ENCODE data around the gene ENC1. TPM values are rescaled to one million over a fixed set of nuclear protein-coding genes. Genes with fewer than 3 reads are reported as not detected.

The ENC1 gene
- polyA plus RNA-seq, 2 of the 4 experiments (the other 2 are of a cell fraction), result 17.0 to 20.0 TPM

DNA sequence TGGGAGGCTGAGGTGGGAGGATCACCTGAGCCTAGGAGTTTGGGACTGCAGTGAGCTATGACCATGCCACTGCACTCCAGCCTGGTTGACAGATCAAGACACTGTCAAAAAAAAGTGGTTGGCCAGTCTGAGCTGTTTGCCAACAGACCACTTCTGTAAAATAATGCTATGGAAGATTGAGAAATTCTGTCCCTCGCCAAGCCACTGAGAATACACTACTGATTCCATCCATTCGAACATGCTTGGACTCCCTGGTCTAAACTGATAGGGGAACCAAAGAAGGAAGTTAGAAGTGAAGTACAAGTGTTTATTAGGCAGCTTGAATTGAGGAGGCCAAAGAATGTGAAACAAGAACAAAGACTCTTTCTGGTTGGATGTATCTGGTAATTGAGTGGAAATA lies 27.2 kb downstream of the ENC1 start:
- H3K4me1 ChIP-seq, result no peaks in the 10 kb centered on the region
- H3K4me3 ChIP-seq, result no peak overlapping the region
- H3K9me3 ChIP-seq, result no peaks in the 10 kb centered on the region
- H3K27ac ChIP-seq, result no peak overlapping the region
- FAIRE-seq, result no peak
- TF ChIP-seq HES2 (IDR thresholded peaks at IDR 0.05), result no peak
- no peak for TF ChIP-seq SREBF2 (IDR thresholded peaks at IDR 0.05)
- TF ChIP-seq MAZ (IDR thresholded peaks at IDR 0.05; ENCODE audit: borderline replicate concordance, low read depth, low read length), result no peak
- WGBS (ENCODE audit: missing lambda C conversion rate), result 33% methylated on average over 2 of the region's 2 CpGs
- no peak overlapping the region for H3K4me2 ChIP-seq
- CTCF ChIA-PET, result interaction anchor here (1.1 kb wide), 1 partner anchor 10 kb away, joined by 3 read pairs; no protein-coding TSS in a partner anchor
- DNase-seq (ENCODE audit: low read depth in 1 of 2, low spot score in 1 of 2), result no peak
- POLR2A ChIA-PET, result no interaction called here
- ATAC-seq, result no peak

- WGBS (ENCODE audit: missing lambda C conversion rate), result 99% methylated on average over 3 of the region's 3 CpGs
- no peaks in the 10 kb centered on the region for H3K9me3 ChIP-seq
- CTCF ChIA-PET, result no interaction called here
- no peak for TF ChIP-seq RFX5 (IDR thresholded peaks at IDR 0.05)
- TF ChIP-seq, protein P1, sequence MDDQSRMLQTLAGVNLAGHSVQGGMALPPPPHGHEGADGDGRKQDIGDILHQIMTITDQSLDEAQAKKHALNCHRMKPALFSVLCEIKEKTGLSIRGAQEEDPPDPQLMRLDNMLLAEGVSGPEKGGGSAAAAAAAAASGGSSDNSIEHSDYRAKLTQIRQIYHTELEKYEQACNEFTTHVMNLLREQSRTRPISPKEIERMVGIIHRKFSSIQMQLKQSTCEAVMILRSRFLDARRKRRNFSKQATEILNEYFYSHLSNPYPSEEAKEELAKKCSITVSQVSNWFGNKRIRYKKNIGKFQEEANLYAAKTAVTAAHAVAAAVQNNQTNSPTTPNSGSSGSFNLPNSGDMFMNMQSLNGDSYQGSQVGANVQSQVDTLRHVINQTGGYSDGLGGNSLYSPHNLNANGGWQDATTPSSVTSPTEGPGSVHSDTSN (IDR thresholded peaks at IDR 0.05), result no peak
- TF ChIP-seq EHMT2 (IDR thresholded peaks at IDR 0.05; ENCODE audit: low read depth), result no peak
- no peak for TF ChIP-seq HOXA7 (CRISPR knock-in tag; IDR thresholded peaks at IDR 0.05)
- TF ChIP-seq ZFP36 (IDR thresholded peaks at IDR 0.05; ENCODE audit: borderline replicate concordance, partially characterized antibody), result no peak
- TF ChIP-seq, protein P2, sequence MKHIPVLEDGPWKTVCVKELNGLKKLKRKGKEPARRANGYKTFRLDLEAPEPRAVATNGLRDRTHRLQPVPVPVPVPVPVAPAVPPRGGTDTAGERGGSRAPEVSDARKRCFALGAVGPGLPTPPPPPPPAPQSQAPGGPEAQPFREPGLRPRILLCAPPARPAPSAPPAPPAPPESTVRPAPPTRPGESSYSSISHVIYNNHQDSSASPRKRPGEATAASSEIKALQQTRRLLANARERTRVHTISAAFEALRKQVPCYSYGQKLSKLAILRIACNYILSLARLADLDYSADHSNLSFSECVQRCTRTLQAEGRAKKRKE (CRISPR knock-in tag; IDR thresholded peaks at IDR 0.05; ENCODE audit: low read depth), result no peak
- TF ChIP-seq NFE2L2 (conservative IDR thresholded peaks at IDR 0.05; ENCODE audit: low read length), result no peak
- no peak for TF ChIP-seq SREBF2 (IDR thresholded peaks at IDR 0.05)
- TF ChIP-seq TP53 (CRISPR knock-in tag; IDR thresholded peaks at IDR 0.05), result no peak
- no peak for TF ChIP-seq HDAC2 (IDR thresholded peaks at IDR 0.05)
- no peak for TF ChIP-seq CEBPB (IDR thresholded peaks at IDR 0.05)
- H3K4me3 ChIP-seq, result no peak overlapping the region
- no peak overlapping the region for H3K4me2 ChIP-seq
- no peak overlapping the region for H3K27ac ChIP-seq
- ATAC-seq, result no peak
- POLR2A ChIA-PET, result no interaction called here
- no peaks in the 10 kb centered on the region for H3K4me1 ChIP-seq
- no peak for FAIRE-seq
- no peak for DNase-seq (ENCODE audit: low read depth in 1 of 2, low spot score in 1 of 2)
Measured at GRCh38 chr5:74612045-74612444, 28.5 kb downstream of the ENC1 start.

DNA sequence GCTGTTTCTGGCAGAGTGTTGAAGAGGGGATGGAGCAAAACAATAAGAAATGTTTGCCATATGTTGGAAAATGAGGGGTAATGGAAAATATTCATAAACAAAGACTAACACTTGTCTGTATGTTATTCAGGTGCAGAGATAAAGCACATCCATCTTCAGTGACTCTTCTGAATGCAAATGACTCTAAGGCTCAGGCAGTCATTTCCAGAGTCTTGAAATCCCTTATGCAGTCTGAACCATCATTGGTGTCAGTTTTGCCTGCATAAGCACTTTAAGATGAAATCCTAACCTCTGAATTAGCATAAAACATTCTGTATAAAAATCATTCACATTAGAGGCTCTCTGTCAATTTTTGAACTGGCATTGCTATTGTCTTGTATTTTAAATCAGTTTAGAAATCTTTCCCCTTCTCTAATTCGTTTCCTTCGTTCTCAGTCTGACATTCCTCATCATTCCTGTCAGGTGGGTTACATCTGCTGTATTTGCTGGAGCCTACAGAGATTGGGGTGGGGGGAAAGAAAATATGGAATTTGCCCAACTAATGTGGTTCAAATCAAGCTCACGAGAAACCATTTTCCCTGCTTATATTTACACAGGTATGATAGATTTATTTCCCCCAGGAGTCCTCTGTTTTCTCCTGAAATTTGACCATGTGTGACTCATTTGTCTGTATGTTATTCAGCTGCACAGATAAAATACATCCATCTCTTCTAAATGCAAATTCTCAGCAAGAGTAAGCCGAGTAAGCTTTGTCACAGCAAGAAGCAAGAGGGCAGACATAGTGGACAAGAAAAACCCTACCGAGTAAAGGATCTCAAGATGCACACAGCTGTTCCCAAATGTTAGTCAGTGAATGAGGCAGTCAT lies 31.6 kb downstream of the ENC1 start:
- Histone ChIP-seq H3K27ac (no peak overlapping the region), H3K4me1 (no peaks in the 10 kb centered on the region), H3K4me2 (no peak overlapping the region), H3K9me3 (no peaks in the 10 kb centered on the region), H3K4me3 (no peak overlapping the region)
- CTCF ChIA-PET, result no interaction called here
- POLR2A ChIA-PET, result no interaction called here
- TF ChIP-seq FOSL2 (IDR thresholded peaks at IDR 0.05), result no peak
- no peak for TF ChIP-seq FOSL2 (CRISPR knock-in tag; IDR thresholded peaks at IDR 0.05)
- TF ChIP-seq NFE2L2 (conservative IDR thresholded peaks at IDR 0.05; ENCODE audit: low read length), result no peak
- peak; percentile 49 for TF ChIP-seq MAFK (IDR thresholded peaks at IDR 0.05; ENCODE audit: partially characterized antibody)
- no peak for FAIRE-seq
- no peak for ATAC-seq
- DNase-seq (ENCODE audit: low read depth in 1 of 2, low spot score in 1 of 2), result no peak
- WGBS (ENCODE audit: missing lambda C conversion rate), result 74% methylated on average over 5 of the region's 5 CpGs

DNA sequence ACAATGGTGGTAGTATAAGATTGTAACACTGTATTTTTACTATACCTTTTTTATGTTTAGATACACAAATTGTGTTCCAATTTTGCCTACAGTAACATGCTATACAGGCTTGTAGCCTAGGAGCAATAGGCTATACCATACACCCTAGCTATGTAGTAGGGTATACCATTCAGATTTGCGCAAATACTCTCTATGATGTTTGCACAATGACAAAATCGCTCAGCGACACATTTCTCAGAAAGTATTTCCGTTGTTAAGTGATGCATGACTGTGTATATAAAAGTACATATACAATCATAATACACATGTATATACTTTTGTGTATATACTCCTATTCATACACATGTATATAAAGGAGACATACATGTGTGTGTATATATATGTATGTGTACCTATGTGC lies 34.8 kb downstream of the ENC1 start:
- FAIRE-seq, result no peak
- Histone ChIP-seq H3K4me1 (no peaks in the 10 kb centered on the region), H3K27ac (no peak overlapping the region), H3K4me2 (no peak overlapping the region), H3K9me3 (no peaks in the 10 kb centered on the region), H3K4me3 (no peak overlapping the region)
- ATAC-seq, result no peak
- no peak for DNase-seq (ENCODE audit: low read depth in 1 of 2, low spot score in 1 of 2)
- WGBS (ENCODE audit: missing lambda C conversion rate), result 86% methylated on average over 4 of the region's 4 CpGs
- CTCF ChIA-PET, result interaction anchor here (0.8 kb wide), 1 partner anchor 9 kb away, joined by 3 read pairs; no protein-coding TSS in a partner anchor
- TF ChIP-seq KDM5A (IDR thresholded peaks at IDR 0.05) (no peak), FOSL2 (IDR thresholded peaks at IDR 0.05) (no peak), FOSL2 (CRISPR knock-in tag; IDR thresholded peaks at IDR 0.05) (no peak), HOXB5 (CRISPR knock-in tag; IDR thresholded peaks at IDR 0.05) (no peak), CHD4 (IDR thresholded peaks at IDR 0.05; ENCODE audit: borderline replicate concordance) (no peak), NFE2L2 (conservative IDR thresholded peaks at IDR 0.05; ENCODE audit: low read length) (no peak), TP53 (CRISPR knock-in tag; IDR thresholded peaks at IDR 0.05) (no peak), CBX2 (IDR thresholded peaks at IDR 0.05; ENCODE audit: borderline replicate concordance, low read depth) (no peak), MAFK (IDR thresholded peaks at IDR 0.05; ENCODE audit: partially characterized antibody) (no peak), CEBPB (IDR thresholded peaks at IDR 0.05) (no peak), HOXA7 (CRISPR knock-in tag; IDR thresholded peaks at IDR 0.05) (no peak), SREBF2 (IDR thresholded peaks at IDR 0.05) (no peak)
- TF ChIP-seq, protein P3, sequence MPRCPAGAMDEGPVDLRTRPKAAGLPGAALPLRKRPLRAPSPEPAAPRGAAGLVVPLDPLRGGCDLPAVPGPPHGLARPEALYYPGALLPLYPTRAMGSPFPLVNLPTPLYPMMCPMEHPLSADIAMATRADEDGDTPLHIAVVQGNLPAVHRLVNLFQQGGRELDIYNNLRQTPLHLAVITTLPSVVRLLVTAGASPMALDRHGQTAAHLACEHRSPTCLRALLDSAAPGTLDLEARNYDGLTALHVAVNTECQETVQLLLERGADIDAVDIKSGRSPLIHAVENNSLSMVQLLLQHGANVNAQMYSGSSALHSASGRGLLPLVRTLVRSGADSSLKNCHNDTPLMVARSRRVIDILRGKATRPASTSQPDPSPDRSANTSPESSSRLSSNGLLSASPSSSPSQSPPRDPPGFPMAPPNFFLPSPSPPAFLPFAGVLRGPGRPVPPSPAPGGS (IDR thresholded peaks at IDR 0.05), result no peak
- TF ChIP-seq, protein P4, sequence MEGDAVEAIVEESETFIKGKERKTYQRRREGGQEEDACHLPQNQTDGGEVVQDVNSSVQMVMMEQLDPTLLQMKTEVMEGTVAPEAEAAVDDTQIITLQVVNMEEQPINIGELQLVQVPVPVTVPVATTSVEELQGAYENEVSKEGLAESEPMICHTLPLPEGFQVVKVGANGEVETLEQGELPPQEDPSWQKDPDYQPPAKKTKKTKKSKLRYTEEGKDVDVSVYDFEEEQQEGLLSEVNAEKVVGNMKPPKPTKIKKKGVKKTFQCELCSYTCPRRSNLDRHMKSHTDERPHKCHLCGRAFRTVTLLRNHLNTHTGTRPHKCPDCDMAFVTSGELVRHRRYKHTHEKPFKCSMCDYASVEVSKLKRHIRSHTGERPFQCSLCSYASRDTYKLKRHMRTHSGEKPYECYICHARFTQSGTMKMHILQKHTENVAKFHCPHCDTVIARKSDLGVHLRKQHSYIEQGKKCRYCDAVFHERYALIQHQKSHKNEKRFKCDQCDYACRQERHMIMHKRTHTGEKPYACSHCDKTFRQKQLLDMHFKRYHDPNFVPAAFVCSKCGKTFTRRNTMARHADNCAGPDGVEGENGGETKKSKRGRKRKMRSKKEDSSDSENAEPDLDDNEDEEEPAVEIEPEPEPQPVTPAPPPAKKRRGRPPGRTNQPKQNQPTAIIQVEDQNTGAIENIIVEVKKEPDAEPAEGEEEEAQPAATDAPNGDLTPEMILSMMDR (IDR thresholded peaks at IDR 0.05), result no peak
- POLR2A ChIA-PET, result no interaction called here

Data from A549 (cell line).